Heart left ventricle (tissue), 16 donors: ENCODE measurements around the gene TMEM273. TPM values are rescaled to one million over a fixed set of nuclear protein-coding genes. Genes with fewer than 3 reads are reported as not detected.

ENCODE experiments used
- ATAC-seq, 4 donors: fragments of 200-7000 bp; cut with Tn5 transposase; one replicate each; pipeline ENCODE4 v1.9.1; 2020 to 2022; ENCODE audit warnings: moderate library complexity in 4 of 4, mild to moderate bottlenecking in 3 of 4, moderate number of reproducible peaks in 1 of 4
- DNase-seq, 5 donors: peaks; one replicate each; pipeline ENCODE4 v3.0.0-alpha.2; 2020
- H3K27ac ChIP-seq, 12 donors: fragments of 200-600 bp; sonication (generic) in 4 of 12; one replicate each; pipeline versions ENCODE4 v1.5.0 to v1.8.0; 2016 to 2022; ENCODE audit warnings: mild to moderate bottlenecking in 2 of 12
- H3K27me3 ChIP-seq, 9 donors: fragments of 200-600 bp; sonication (generic) in 2 of 9; one replicate each; pipeline versions ENCODE4 v1.5.1 to v1.8.0; 2016 to 2022; ENCODE audit warnings: mild to moderate bottlenecking in 3 of 9
- H3K36me3 ChIP-seq, 9 donors: fragments of 200-600 bp; sonication (generic) in 2 of 9; one replicate each; pipeline versions ENCODE4 v1.5.0 to v1.8.0; 2018 to 2022; ENCODE audit warnings: mild to moderate bottlenecking in 2 of 9
- H3K4me1 ChIP-seq, 12 donors: fragments of 200-600 bp; sonication (generic) in 4 of 12; one replicate each; pipeline versions ENCODE4 v1.5.0 to v1.8.0; 2016 to 2022; ENCODE audit warnings: mild to moderate bottlenecking in 3 of 12
- H3K4me3 ChIP-seq, 12 donors: fragments of 200-600 bp; sonication (generic) in 4 of 12; one replicate each; pipeline versions ENCODE4 v1.5.0 to v1.8.0; 2017 to 2022; ENCODE audit warnings: mild to moderate bottlenecking in 9 of 12, moderate library complexity in 4 of 12
- H3K9me3 ChIP-seq, 12 donors: fragments of 200-600 bp; sonication (generic) in 4 of 12; one replicate each; pipeline versions ENCODE4 v1.5.0 to v1.8.0; 2016 to 2022; ENCODE audit warnings: mild to moderate bottlenecking in 1 of 12
- CTCF ChIP-seq, 12 donors: fragments of 200-600 bp; sonication (generic) in 4 of 12; IDR thresholded peaks; one replicate each; pipeline versions ENCODE4 v1.5.0 to v1.8.0; 2018 to 2022; ENCODE audit warnings: antibody characterized with exemption in 12 of 12, mild to moderate bottlenecking in 5 of 12
- POLR2A ChIP-seq, 2 donors: fragments of 450-650 bp; IDR thresholded peaks; one replicate each; pipeline ENCODE4 v1.6.1; 2017; ENCODE audit warnings: antibody characterized with exemption in 2 of 2, mild to moderate bottlenecking in 2 of 2, moderate library complexity in 2 of 2
- WGBS, 4 donors: extraction: QIAGEN DNeasy Blood & Tissue Kit in 2 of 4; methylation state at CpG; one replicate each; pipeline versions ENCODE4 v1.1.5 to v1.1.7; 2013 to 2018; 5-methylcytosine and 5-hydroxymethylcytosine counted together
- intact Hi-C, 10 donors: fragments of 100-400 bp; cut with DNase I; formaldehyde crosslinking; loops; one replicate each; pipeline versions ENCODE4 v1.11.1 to v1.14.2; 2022
- long read RNA-seq, 3 donors: library from polyadenylated mRNA; unstranded; transcript quantifications; one replicate each; pipeline ENCODE4 v2.0.0, GENCODE V29; 2020 to 2021
- polyA plus RNA-seq, 2 donors: library from polyadenylated mRNA; stranded (reverse); fragments of 200-250 nt; gene quantifications; one replicate each; pipeline ENCODE4 v1.2.3, GENCODE V29; 2013
- total RNA-seq, 9 donors: library from RNA; depleted of rRNA in 2 of 9; stranded (reverse); fragments of >200 nt in 2 of 9; fragmentation: NEBNext Ultra II Directional in 3 of 9; extraction: Animal tissue kit (Norgen Biotek cat#: 25700) in 3 of 9; gene quantifications; one replicate each; pipeline versions ENCODE4 v1.1.0 to v1.2.4, GENCODE V29; 2016 to 2023
- donor health status: ischemic (EF 13 %, LVEDD 7.1; RV severe dilation, severe dysfunction).
- donor health status: healthy with polysubstance abuse.
- donor health status: DM: no; HTN: yes; CAD: no.
- donor health status: DM: no; HTN: no; CAD: no.
- donor health status: ischemic (EF 25% LVEDD 6.9; RV normal size, moderate dysfunction).
- donor health status: ischemic (EF 25% LVEDD 5.7; RV mildly dilated, moderate dysfunction).
- donor health status: healthy.
- donor health status: DM: yes; HTN: yes; CAD: no.
- donor health status: ischemic (EF 35%, LVEDD 5.7; RV mildly dilated, moderate dysfunction).
- donor health status: nonischemic (EF 11% LVEDD 7.7; RV severe dilation, severe dysfunction).
- donor health status: DM: yes; HTN: yes; CAD: no.
- donor health status: PGD.
- donor health status: ischemic (EF 29% LVEDD 5.4; RV normal size, mild dysfunction).
- donor health status: nonischemic (EF 23%, LVEDD 6.1; RV moderate dilation, normal function).

Gene TMEM273
- total RNA-seq (10 to 100 TPM in 8 of 9 donors, 1 to 10 TPM in 1; 7.9 to 38.7 (median 16.5) TPM), polyA plus RNA-seq (10 to 100 TPM; 17.2 to 19.5 TPM)
- long read RNA-seq, donor 1, transcript TMEM273-207 (6 exons, 614 nt): major isoform, 9 of 12 reads
- long read RNA-seq, donor 1, partial matches to known transcripts: 0 of 12 reads
- long read RNA-seq, donor 1, other reads (novel, unspliced or antisense): 3 of 12 reads
- long read RNA-seq, donor 2, partial matches to known transcripts: 1 of 15 reads
- long read RNA-seq, donor 2, other reads (novel, unspliced or antisense): 11 of 15 reads
- long read RNA-seq, donor 3, partial matches to known transcripts: 0 of 9 reads
- long read RNA-seq, donor 3, other reads (novel, unspliced or antisense): 6 of 9 reads

DNA sequence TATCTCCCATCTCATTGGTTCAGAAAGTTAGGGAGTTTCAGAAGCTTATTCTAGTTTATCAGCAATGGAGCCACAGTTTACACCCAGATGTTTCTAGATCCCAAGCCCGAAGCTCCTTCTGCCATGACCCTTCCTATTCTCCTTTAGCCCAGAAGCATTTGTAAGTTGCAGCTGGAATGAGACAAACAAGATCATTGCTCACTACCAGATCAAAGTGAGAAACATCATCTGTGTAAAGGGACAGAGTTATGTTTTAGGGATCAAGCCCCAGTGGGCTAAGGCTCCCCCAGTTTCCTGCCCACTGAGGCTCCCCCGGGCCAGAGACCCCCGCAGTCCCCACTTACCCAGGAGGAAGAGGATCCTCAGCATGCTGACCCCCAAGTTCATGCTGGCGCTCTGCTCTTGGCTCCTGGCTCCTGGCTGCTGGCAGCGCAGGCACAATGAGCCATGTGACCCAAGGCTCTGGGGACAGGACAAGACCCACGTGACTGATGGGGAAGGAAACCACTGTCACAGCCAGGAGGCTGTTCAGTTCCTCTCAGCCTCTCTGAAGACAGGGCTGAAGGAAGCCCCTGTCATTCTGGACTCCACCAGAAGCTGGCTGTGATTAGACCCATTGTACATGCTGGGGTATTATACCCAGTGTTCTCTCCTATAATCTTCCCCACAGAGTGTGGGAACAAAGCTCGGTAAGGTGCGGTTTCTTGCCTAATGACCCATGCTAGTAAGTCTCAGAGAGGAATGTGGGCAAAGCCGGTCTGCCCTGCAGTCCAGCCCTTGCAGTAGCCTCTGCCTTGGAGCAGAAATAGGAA lies at the start of gene TMEM273:
TMEM273 (minus strand) TSS at position 442 of the 812 bp plus-strand sequence; CDS start at position 387, 55 bp downstream.
- Histone ChIP-seq H3K9me3 (no peaks in the 10 kb centered on the region), H3K27ac (peak within 1 kb of the TSS; percentile 35 to 88 (median 78)), H3K4me3 (peak within 1 kb of the TSS in 11 of 12 donors; percentile 12 to 61 (median 50)), H3K36me3 (no peaks in the 10 kb centered on the region), H3K27me3 (no peaks in the 10 kb centered on the region), H3K4me1 (peaks cover 0 to 82% (median 49%) of the 10 kb centered on the region in 12 donors)
- ATAC-seq (peak; percentile 96 to 98 (median 96)), DNase-seq (peak; percentile 87 to 92 (median 90))
- 12 to 31% (median 24%) methylated on average over 6 to 9 of the region's 9 CpGs for WGBS, 4 donors
- TF ChIP-seq POLR2A (IDR thresholded peaks at IDR 0.05) (peak in 1 of 2 donors; percentile 47), CTCF (IDR thresholded peaks at IDR 0.05) (peak in 3 of 12 donors; percentile 7 to 35 (median 17))
- intact Hi-C loops: loop anchor here in 4 of 10 donors (2.0 to 10.0 kb wide), 4 partner anchors 57 to 111 kb away; partner anchors contain the start of gene C10orf71 (in 3 of the 4)

GRCh38 chr10:49237985-49238384 lies 49.8 kb upstream of the TMEM273 start:
- no peaks in the 10 kb centered on the region for H3K27me3 ChIP-seq
- H3K36me3 ChIP-seq: no peaks in the 10 kb centered on the region
- H3K9me3 ChIP-seq: no peaks in the 10 kb centered on the region
- intact Hi-C loops: no loop called here
- TF ChIP-seq POLR2A (IDR thresholded peaks at IDR 0.05): no peak
- TF ChIP-seq CTCF (IDR thresholded peaks at IDR 0.05): no peak
- ATAC-seq: no peak
- no peak overlapping the region for H3K4me3 ChIP-seq
- DNase-seq: no peak
- H3K27ac ChIP-seq: no peak overlapping the region
- H3K4me1 ChIP-seq: peaks cover 0 to 20% (median 12%) of the 10 kb centered on the region in 12 donors
- 60 to 100% (median 87%) methylated on average over 1 of the region's 1 CpG for WGBS, 4 donors

- Histone ChIP-seq H3K4me1 (no peaks in the 10 kb centered on the region), H3K27ac (no peak overlapping the region), H3K9me3 (no peaks in the 10 kb centered on the region), H3K27me3 (no peaks in the 10 kb centered on the region), H3K4me3 (no peak overlapping the region), H3K36me3 (no peaks in the 10 kb centered on the region)
- intact Hi-C loops: no loop called here
- DNase-seq: no peak
- TF ChIP-seq POLR2A (IDR thresholded peaks at IDR 0.05) (no peak), CTCF (IDR thresholded peaks at IDR 0.05) (no peak)
- no peak for ATAC-seq
Measured at GRCh38 chr10:49235392-49235791, 47.2 kb upstream of the TMEM273 start.
